Endothelial cell of umbilical vein (primary cell): ENCODE data around the gene DMRT1. TPM values are rescaled to one million over a fixed set of nuclear protein-coding genes. Genes with fewer than 3 reads are reported as not detected.

ENCODE experiments used
- BruUV-seq: library from RNA; stranded (reverse); fragments of 400-500 nt; replicated peaks from 2 replicates; lab custom pipeline; 2021; lab: Mats Ljungman, UMichigan
- CTCF ChIA-PET: fragments of 300-600, 350-600 bp; sonication (Branson Sonifier 250); formaldehyde crosslinking; loops from one replicate; lab custom pipeline; 2021; ENCODE audit warnings: antibody characterized with exemption, inconsistent platforms; lab: Charles Lee
- POLR2A ChIA-PET: fragments of 300-600, 350-600 bp; sonication (Branson Sonifier 250); formaldehyde crosslinking; loops from one replicate; lab custom pipeline; 2021; ENCODE audit warnings: antibody characterized with exemption, inconsistent platforms; lab: Charles Lee
- DNase-seq: peaks from one replicate; pipeline ENCODE4 v3.0.0-alpha.2; 2011; ENCODE audit warnings: low read depth, low spot score
- FAIRE-seq: peaks from 2 replicates; lab custom pipeline; 2011; peaks lifted over from hg19 to GRCh38; lab: Jason Lieb, UNC
- H2AFZ ChIP-seq: 2 replicates; pipeline ENCODE4 v1.6.0; 2012; ENCODE audit warnings: low read depth, low read length, control low read depth, inconsistent platforms
- H3K27ac ChIP-seq: 2 replicates; pipeline ENCODE4 v1.5.1; 2011; ENCODE audit warnings: low read depth, mild to moderate bottlenecking, control low read depth, low read length, moderate library complexity; ENCODE audit not compliant: insufficient read depth
- H3K27me3 ChIP-seq, 2 experiments: 2 replicates each; pipeline versions ENCODE4 v1.6.0 to v1.6.1; 2011; ENCODE audit warnings: low read length in 2 of 2, mixed read lengths in 1 of 2; ENCODE audit not compliant: control insufficient read depth in 2 of 2, insufficient read depth in 2 of 2
- H3K36me3 ChIP-seq, 2 experiments: 2 replicates in 1 of 2; 3 replicates in 1 of 2; pipeline ENCODE4 v1.5.1; 2011; ENCODE audit warnings: low read length in 2 of 2, mild to moderate bottlenecking in 1 of 2, moderate library complexity in 1 of 2; ENCODE audit not compliant: control insufficient read depth in 2 of 2, insufficient read depth in 2 of 2; ENCODE audit errors: extremely low read depth in 1 of 2
- H3K4me1 ChIP-seq: 3 replicates; pipeline ENCODE4 v1.5.1; 2011; ENCODE audit warnings: mild to moderate bottlenecking, low read length; ENCODE audit not compliant: control insufficient read depth, insufficient read depth; ENCODE audit errors: extremely low read depth
- H3K4me2 ChIP-seq: 2 replicates; pipeline ENCODE4 v1.6.1; 2011; ENCODE audit warnings: low read length, control low read depth, mixed read lengths; ENCODE audit not compliant: insufficient read depth
- H3K4me3 ChIP-seq, 3 experiments: fragments of 200-600 bp in 1 of 3; sonication (generic), shearing (Covaris generic) in 1 of 3; replicated peaks in 1 of 3; 2 replicates each; pipeline ENCODE4 v1.5.1; 2011 to 2016; ENCODE audit warnings: control low read depth in 3 of 3, low read length in 3 of 3, mild to moderate bottlenecking in 2 of 3, inconsistent platforms in 1 of 3, low read depth in 1 of 3, moderate library complexity in 1 of 3; ENCODE audit not compliant: insufficient read depth in 1 of 3
- H3K79me2 ChIP-seq: 2 replicates; pipeline ENCODE4 v1.6.0; 2012; ENCODE audit warnings: low read length, inconsistent platforms; ENCODE audit not compliant: control insufficient read depth, insufficient read depth
- H3K9ac ChIP-seq: replicated peaks from 2 replicates; pipeline ENCODE3; 2011; ENCODE audit warnings: low read length, control low read depth; ENCODE audit not compliant: insufficient read depth; ENCODE audit errors: extremely low read depth
- H3K9me1 ChIP-seq: replicated peaks from 3 replicates; pipeline ENCODE4 v1.6.0; 2011; ENCODE audit warnings: mild to moderate bottlenecking, low read length; ENCODE audit not compliant: control insufficient read depth, insufficient read depth; ENCODE audit errors: extremely low read depth
- H3K9me3 ChIP-seq: replicated peaks from 2 replicates; pipeline ENCODE4 v1.5.1; 2012; ENCODE audit warnings: low read length, inconsistent platforms; ENCODE audit not compliant: control insufficient read depth, insufficient read depth
- H4K20me1 ChIP-seq: replicated peaks from 2 replicates; pipeline ENCODE3; 2011; ENCODE audit warnings: mild to moderate bottlenecking, low read length; ENCODE audit not compliant: control insufficient read depth, insufficient read depth; ENCODE audit errors: extremely low read depth
- EZH2 ChIP-seq: IDR thresholded peaks from 2 replicates; pipeline ENCODE4 v1.6.1; 2012; ENCODE audit warnings: borderline replicate concordance, low read depth, mild to moderate bottlenecking, moderate library complexity, low read length, inconsistent platforms; ENCODE audit not compliant: severe bottlenecking
- FOS ChIP-seq: IDR thresholded peaks from 2 replicates; pipeline ENCODE4 v1.6.1; 2011; ENCODE audit warnings: mild to moderate bottlenecking, low read length, moderate library complexity, borderline replicate concordance; ENCODE audit not compliant: insufficient read depth
- GATA2 ChIP-seq: IDR thresholded peaks from 2 replicates; pipeline ENCODE4 v1.7.0; 2011; ENCODE audit warnings: low read depth, mild to moderate bottlenecking, moderate library complexity, mixed read lengths, low read length; ENCODE audit not compliant: insufficient read length, insufficient read depth
- JUN ChIP-seq: IDR thresholded peaks from 2 replicates; pipeline ENCODE4 v1.6.1; 2011; ENCODE audit warnings: borderline replicate concordance, low read depth; ENCODE audit not compliant: insufficient read length, insufficient read depth
- MAX ChIP-seq: IDR thresholded peaks from 2 replicates; pipeline ENCODE4 v1.6.1; 2011; ENCODE audit not compliant: insufficient read depth, insufficient read length
- MYC ChIP-seq: IDR thresholded peaks from one replicate; pipeline ENCODE4 v1.6.1; 2011; ENCODE audit warnings: mild to moderate bottlenecking, low read depth, low read length
- POLR2A ChIP-seq: IDR thresholded peaks from 2 replicates; pipeline ENCODE4 v1.6.1; 2012; ENCODE audit warnings: low read depth, mild to moderate bottlenecking, control low read depth, low read length
- POLR2AphosphoS5 ChIP-seq: IDR thresholded peaks from 2 replicates; pipeline ENCODE4 v1.6.1; 2012; ENCODE audit warnings: low read depth, mild to moderate bottlenecking, control low read depth, low read length, moderate library complexity; ENCODE audit not compliant: insufficient read depth
- dilution Hi-C: fragments of 300-500 bp; cut with MboI; formaldehyde crosslinking; loops from one replicate; pipeline ENCODE4 v1.15.0; 2019; ENCODE audit warnings: low sequenced_read_pairs; ENCODE audit not compliant: extremely low pct_ligation_motif_present
- intact Hi-C: fragments of 100-400 bp; cut with micrococcal nuclease; formaldehyde crosslinking; loops from one replicate; pipeline ENCODE4 v1.10.0; 2022
- polyA plus RNA-seq, 4 experiments: library from polyadenylated mRNA; depleted of rRNA in 3 of 4; stranded (reverse) in 3 of 4; unstranded in 1 of 4; fragments of >200 nt; gene quantifications; 2 replicates each; pipeline versions ENCODE4 v1.2.1 to v1.2.3, GENCODE V29; 2011 to 2012; ENCODE audit warnings: missing spikeins in 1 of 4
- total RNA-seq: library from RNA; stranded (reverse); gene quantifications from 2 replicates; pipeline ENCODE4 v1.2.3, GENCODE V29; 2021
- TF ChIP-seq, protein P1 (sequence below), 2 donors: IDR thresholded peaks; 1 replicate in 1 of 2; 2 replicates in 1 of 2; pipeline ENCODE4 v1.5.1; 2011; ENCODE audit warnings: low read length in 2 of 2, mild to moderate bottlenecking in 2 of 2, moderate library complexity in 2 of 2, control low read depth in 1 of 2, inconsistent platforms in 1 of 2, low read depth in 1 of 2; ENCODE audit not compliant: insufficient read depth in 1 of 2; ENCODE audit errors: extremely low read depth in 1 of 2

The DMRT1 gene
- total and polyA plus RNA-seq, 2 donors (not counting 3 experiments of a cell fraction or from before 2014, with no cell fraction given): 0.08 to 0.20 TPM

DNA sequence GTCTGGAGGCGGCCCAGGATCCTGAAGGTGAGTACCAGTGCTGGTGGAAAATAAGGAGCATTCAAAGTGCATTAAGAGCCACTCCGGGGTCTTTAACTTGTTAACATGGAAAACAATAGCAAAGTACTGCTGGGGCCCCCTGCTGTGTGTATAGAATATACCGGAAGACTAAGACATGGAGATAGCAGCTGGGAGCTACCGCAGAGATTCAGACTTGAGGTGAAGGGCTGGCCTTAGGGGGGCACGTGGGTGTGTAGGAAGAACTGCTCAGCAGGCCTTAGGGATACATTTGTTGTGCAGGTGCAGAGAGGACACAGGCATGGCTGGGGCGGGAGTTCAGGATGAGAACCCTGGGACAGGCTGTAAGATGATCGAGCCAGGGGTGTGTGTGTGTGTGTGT, 1.2 kb upstream of the DMRT1 start:
- no peak overlapping the region for H3K9ac ChIP-seq
- FAIRE-seq: no peak
- H3K4me1 ChIP-seq: no peaks in the 10 kb centered on the region
- H3K27ac ChIP-seq: no peak overlapping the region
- dilution Hi-C loops: no loop called here
- intact Hi-C loops: loop anchor here (1.0 kb wide), 1 partner anchor 227 kb away; no protein-coding TSS in a partner anchor
- no peaks in the 10 kb centered on the region for H3K79me2 ChIP-seq
- TF ChIP-seq POLR2AphosphoS5 (no peak), POLR2A (no peak), JUN (no peak), MYC (no peak), MAX (no peak), FOS (no peak), EZH2 (no peak), GATA2 (no peak)
- TF ChIP-seq, protein P1, sequence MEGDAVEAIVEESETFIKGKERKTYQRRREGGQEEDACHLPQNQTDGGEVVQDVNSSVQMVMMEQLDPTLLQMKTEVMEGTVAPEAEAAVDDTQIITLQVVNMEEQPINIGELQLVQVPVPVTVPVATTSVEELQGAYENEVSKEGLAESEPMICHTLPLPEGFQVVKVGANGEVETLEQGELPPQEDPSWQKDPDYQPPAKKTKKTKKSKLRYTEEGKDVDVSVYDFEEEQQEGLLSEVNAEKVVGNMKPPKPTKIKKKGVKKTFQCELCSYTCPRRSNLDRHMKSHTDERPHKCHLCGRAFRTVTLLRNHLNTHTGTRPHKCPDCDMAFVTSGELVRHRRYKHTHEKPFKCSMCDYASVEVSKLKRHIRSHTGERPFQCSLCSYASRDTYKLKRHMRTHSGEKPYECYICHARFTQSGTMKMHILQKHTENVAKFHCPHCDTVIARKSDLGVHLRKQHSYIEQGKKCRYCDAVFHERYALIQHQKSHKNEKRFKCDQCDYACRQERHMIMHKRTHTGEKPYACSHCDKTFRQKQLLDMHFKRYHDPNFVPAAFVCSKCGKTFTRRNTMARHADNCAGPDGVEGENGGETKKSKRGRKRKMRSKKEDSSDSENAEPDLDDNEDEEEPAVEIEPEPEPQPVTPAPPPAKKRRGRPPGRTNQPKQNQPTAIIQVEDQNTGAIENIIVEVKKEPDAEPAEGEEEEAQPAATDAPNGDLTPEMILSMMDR (IDR thresholded peaks at IDR 0.05; ENCODE audit: extremely low read depth in 1 of 2, insufficient read depth in 1 of 2, low read depth in 1 of 2, low read length in 2 of 2): no peak
- POLR2A ChIA-PET: no interaction called here
- no peaks in the 10 kb centered on the region for H4K20me1 ChIP-seq
- H3K9me1 ChIP-seq: no peaks in the 10 kb centered on the region
- H3K27me3 ChIP-seq: peaks cover 37 to 47% of the 10 kb centered on the region in 2 experiments
- no peak overlapping the region for H3K4me2 ChIP-seq
- DNase-seq: no peak
- no peak overlapping the region for H3K4me3 ChIP-seq
- no TSS peak for BruUV-seq
- H3K36me3 ChIP-seq: no peaks in the 10 kb centered on the region
- CTCF ChIA-PET: interaction anchor here (1.0 kb wide), 1 partner anchor 377 kb away, joined by 3 read pairs; no protein-coding TSS in a partner anchor
- H2AFZ ChIP-seq: no peak overlapping the region
- no peaks in the 10 kb centered on the region for H3K9me3 ChIP-seq
